ENCODE measurements around the gene KANSL1.
"Not testable (repeated sequence)": the region's sequence is repeated elsewhere in the genome, so short reads cannot be mapped to it uniquely, and the experiment has no call there.

Gene KANSL1

GRCh38 chr17:46193151-46193625 lies at the start of gene KANSL1:
TSS of gene KANSL1 (minus strand) at chr17:46193429. CDS start at chr17:46172143, 21,286 bp downstream.
- peak; percentile 87 for DNase-seq

GRCh38 chr17:46231359-46231758 lies 38.1 kb upstream of the KANSL1 start:
- DNase-seq: not testable (repeated sequence)

- peak; percentile 91 for DNase-seq
These were observed 32.1 kb upstream of the KANSL1 start for GRCh38 chr17:46225274-46225794.

- not testable (repeated sequence) for DNase-seq
These were observed 31.6 kb upstream of the KANSL1 start for GRCh38 chr17:46224864-46225263.

GRCh38 chr17:46223041-46223440 lies 29.8 kb upstream of the KANSL1 start:
- DNase-seq: not testable (repeated sequence)

GRCh38 chr17:46216682-46217081 lies 23.5 kb upstream of the KANSL1 start:
- DNase-seq: no peak

- DNase-seq: peak; percentile 33
These were observed 19.6 kb upstream of the KANSL1 start for GRCh38 chr17:46212634-46213435.

GRCh38 chr17:46208997-46209396 lies 15.8 kb upstream of the KANSL1 start:
- DNase-seq: no peak

- DNase-seq: no peak
These were observed 12.7 kb upstream of the KANSL1 start for GRCh38 chr17:46205975-46206374.

- DNase-seq: no peak
These were observed 9.2 kb upstream of the KANSL1 start for GRCh38 chr17:46202424-46202823.

- no peak for DNase-seq
These were observed 8.3 kb upstream of the KANSL1 start for GRCh38 chr17:46201491-46201890.

- DNase-seq: no peak
These were observed 7.0 kb upstream of the KANSL1 start for GRCh38 chr17:46200197-46200596.

- no peak for DNase-seq
These were observed 6.2 kb upstream of the KANSL1 start for GRCh38 chr17:46199379-46199778.

GRCh38 chr17:46198233-46198632 lies 5.0 kb upstream of the KANSL1 start:
- no peak for DNase-seq

GRCh38 chr17:46197530-46197929 lies 4.3 kb upstream of the KANSL1 start:
- DNase-seq: no peak

GRCh38 chr17:46195939-46196716 lies 2.9 kb upstream of the KANSL1 start:
- no peak for DNase-seq

- DNase-seq: no peak
These were observed 2.1 kb upstream of the KANSL1 start for GRCh38 chr17:46195217-46195855.

- DNase-seq: peak; percentile 30
These were observed 1.4 kb upstream of the KANSL1 start for GRCh38 chr17:46194393-46195216.

GRCh38 chr17:46193626-46194392 lies 580 bp upstream of the KANSL1 start:
- peak; percentile 90 for DNase-seq

- peak; percentile 47 for DNase-seq
These were observed 634 bp downstream of the KANSL1 start for GRCh38 chr17:46192439-46193150.

- DNase-seq: no peak
These were observed 1.1 kb downstream of the KANSL1 start for GRCh38 chr17:46192189-46192438.

Measured in activated CD4-positive, alpha-beta T cell treated with anti-CD3 and anti-CD28 coated beads for 1 hour (primary cell).